DMS114 treated with DMSO at 0.1 percent for 48 hours (cell line): ENCODE data around the gene ATP2B2.

ENCODE experiments used
- DNase-seq: peaks from one replicate; lab custom pipeline; 2025; ENCODE audit not compliant: unreplicated experiment; lab: John Stamatoyannopoulos, UW

ATP2B2 gene

DNA sequence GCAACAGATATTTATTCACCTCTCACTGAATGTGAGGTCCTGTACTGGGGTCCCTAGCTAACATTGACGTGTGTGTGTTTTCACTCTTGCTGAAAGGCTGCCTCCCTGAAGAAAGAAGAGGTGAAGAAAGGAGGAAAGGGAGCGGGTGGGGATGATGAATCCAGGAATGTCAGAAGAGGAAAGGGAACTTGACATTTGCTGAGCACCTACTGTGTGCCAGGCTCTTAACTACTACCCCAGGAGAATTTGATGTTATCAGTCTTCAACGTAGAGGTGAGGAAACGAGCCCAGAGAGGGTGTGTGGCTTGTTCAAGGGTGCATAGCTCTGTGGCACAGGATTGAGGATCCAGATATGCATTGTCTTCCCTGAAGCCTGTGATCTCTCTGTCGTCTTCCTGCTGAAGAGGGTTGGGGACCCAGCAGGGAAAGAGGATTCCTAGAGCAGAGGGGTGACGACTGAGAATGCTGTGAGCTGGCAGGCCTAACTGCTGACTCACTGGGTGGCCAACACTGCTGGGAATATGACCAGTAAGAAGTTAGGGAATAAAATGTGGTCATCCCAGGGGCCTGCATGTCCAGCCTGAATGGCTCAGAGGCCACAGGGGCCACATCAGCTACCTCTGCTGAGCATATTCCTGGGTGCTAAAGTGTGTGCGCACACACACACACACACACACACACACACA lies 6.6 kb upstream of the ATP2B2 start:
- DNase-seq = no peak

DNA sequence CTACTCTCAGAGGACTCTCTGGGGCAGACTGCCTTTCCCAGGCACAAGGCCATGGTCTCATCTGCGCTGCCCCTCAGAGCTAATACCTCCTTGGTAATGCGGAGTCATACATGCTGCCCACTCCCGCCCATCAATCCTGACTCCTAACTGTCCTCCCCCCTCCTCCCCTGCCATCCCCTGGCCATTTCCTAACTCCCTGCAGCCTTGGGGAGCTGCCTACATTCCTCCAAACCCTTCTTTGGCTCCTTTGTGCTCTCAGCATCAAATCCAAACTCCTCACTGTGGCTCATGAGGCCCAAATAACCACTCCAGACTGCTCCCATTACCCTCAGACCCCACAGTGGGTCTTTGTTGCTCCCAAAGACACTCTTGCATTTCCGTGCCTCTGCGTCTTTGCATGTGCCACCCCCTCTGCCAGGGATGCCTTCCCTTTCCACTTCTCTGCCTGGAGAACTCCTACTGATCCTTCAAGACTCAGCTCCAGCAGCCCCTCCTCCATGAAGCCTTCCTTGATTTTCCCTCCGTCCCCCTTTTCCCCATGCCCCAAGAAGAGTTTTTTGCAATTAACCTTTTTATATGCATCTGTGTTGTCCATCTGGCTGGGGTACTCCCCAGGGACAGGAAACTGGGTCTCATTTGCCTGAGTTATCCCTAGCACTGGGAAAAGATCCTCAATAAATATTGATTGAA lies 5.5 kb upstream of the ATP2B2 start:
- DNase-seq = no peak

DNA sequence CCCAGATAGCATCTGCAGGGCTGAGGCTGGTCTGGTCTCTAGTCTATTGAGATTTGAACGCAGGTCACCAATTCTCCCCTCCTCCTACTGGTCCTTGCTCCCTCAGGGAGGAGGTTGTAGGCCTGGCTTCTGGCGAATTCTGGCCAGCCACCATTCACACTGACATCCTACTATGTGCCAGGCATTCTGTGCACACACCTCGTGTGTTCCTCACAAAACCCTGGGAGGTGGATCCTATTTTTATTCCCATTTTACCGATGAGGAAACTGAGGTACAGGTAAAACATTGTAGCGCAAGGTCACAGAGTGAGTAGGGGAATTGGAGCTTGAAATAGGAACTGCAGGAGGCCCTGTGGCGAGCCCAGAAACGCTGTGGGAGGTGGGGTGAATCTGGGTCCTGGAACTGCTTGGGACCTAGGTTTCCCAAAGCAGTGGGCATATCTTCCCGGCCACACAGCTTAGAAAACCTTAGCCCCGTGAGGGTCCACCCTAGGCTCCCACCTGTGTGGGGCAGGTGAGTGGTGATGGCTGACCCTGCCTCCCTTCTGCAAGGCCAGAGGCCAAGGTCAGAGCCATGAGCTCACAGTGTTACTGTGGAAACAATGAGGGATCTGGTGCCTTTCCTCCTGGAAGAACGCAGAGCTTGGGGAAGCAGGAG lies 4.8 kb upstream of the ATP2B2 start:
- no peak for DNase-seq

DNA sequence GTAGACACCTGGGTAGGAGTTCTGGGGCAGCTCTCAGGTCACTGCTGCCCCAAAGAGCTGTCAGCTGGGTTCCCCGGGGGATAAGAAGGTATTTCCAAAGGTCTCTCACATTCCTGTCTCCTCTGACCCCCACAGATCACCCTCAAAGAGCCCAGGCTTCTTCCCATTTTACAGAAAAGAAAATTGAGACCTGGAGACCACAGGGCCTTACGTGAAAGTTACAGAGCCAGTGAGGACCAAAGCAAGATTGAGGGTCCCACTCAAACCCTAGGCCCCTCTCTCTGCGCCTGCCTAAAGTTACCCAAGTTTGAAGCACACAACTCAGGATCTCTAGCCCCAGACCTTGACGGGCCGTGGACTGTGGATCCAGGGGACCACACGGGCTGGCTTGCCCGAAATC lies 3.9 kb upstream of the ATP2B2 start:
- no peak for DNase-seq

DNA sequence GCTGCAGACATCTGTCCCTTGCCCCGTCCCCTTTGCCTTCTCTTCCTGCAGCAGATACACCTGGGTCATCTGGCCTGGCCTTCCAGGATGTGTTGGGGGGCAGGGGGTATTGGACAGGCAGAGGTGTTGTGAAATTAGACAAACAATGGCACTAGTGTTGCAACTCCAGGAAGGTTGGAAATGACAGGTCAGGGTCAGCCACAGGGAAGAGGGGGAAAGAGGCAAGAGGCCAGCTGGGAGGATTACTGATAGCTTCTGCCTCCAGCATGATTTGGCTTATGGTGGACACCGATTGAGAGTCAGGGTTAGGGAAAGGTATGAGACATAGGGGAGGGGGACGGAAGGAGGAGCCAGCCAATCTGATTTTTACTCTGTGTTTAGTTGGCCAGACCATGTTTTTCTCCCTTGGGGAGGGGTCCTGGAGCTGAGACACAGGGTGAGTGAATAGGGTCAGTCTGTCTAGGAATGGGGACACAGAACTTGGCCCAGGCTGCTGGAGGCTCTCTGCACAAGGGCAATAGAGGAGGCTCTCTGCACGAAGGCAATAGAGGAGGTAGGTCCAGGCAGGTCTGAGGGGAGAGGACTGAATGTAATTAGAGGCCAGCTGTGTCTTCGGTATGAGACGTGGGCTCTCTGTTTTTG lies 3.4 kb upstream of the ATP2B2 start:
- no peak for DNase-seq

DNA sequence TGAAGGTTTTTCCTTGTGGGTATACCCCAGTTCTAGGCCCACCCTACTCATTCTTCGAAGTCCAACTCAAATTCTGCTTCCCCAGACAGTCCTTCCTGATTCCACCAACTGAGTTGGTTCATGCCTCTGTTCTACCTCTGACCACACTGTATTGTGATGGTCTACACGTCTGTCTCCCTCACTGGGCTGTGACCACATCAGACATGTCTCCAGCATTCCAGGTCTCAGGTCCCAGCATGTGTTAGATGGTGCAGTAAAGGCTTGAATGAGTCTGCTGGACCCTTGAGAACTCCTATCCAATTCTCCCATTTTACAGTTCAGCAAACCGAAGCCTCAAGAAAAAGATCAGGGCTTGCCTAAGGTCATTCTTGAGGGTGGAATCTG lies 2.8 kb upstream of the ATP2B2 start:
- DNase-seq = no peak

DNA sequence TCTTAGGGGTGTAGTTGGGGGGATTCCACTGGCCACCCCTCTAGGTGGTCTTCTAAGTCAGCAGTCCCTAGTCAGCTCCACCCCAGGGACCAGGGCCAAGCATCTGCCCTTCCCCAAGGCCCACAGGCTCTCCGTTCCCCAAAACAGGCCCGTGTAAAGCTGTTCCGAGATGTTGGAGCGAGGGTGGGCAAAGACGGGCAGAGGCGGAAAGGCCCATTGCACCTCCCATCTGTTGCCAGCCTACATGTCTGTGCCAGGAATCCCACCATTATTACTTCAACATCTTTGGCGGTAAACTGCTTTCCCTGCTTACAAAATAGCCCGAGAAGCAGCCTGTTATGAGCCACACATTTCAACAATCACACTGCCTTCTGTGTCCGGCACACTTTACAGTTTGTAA lies 1.9 kb upstream of the ATP2B2 start:
- no peak for DNase-seq

DNA sequence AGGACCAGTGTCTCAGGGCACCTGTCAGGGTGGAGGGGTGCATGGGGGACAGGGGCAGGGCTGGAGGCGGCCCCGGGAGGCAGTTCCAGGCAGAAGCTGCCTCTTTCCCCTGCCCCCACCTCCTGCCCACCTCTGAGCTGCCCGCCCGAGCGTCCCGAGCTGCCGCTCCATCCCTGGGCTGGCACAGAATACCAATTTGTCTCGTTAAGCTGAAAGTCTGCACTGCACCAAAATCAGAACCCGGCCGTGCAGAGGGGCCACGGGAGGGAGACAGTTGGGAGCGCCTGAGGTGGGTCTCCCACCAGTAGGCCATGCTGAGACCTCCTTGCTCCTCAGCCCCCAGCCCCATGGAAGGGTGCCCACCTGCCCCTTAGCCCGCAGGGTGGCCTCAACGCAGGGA lies 1.3 kb upstream of the ATP2B2 start:
- DNase-seq = no peak

DNA sequence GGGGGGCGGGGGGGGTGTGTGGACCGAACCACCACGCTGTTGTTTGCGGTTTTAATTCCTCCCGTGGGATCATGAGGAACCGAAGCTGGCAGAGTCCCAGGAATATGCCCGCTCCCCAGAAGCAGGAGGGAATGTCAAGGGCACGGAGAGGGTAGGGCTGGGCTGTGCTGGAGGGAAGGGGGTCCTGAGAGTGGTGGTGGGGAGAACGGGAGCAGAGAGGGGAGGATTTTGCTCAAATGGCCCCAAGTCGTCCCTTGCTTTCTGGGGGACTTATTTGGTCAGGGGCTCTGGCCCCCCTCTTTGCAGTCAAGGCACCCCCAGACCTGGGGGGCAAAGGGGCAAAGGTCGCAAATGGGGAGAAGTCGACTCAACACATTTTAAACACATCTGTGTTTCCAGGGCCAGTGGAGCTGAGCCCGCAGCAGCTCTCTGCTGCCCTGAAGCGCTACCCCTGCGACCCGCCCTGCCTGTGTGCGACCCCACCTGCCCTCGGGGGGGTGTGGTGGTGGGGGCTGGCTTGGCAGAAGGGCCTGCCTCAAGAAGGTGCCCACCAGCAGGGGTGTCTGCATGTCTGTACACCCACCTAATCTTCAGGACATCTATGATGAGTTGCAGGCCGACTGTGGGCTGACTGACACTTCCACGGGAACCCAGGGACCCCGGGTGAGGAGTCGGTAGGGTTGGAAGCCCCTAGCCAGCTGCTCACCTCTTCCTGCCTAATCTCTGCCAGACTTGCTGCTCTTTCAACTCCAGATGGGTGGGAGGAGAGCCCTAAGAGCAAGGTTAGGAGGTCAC lies 602 bp upstream of the ATP2B2 start:
- no peak for DNase-seq

DNA sequence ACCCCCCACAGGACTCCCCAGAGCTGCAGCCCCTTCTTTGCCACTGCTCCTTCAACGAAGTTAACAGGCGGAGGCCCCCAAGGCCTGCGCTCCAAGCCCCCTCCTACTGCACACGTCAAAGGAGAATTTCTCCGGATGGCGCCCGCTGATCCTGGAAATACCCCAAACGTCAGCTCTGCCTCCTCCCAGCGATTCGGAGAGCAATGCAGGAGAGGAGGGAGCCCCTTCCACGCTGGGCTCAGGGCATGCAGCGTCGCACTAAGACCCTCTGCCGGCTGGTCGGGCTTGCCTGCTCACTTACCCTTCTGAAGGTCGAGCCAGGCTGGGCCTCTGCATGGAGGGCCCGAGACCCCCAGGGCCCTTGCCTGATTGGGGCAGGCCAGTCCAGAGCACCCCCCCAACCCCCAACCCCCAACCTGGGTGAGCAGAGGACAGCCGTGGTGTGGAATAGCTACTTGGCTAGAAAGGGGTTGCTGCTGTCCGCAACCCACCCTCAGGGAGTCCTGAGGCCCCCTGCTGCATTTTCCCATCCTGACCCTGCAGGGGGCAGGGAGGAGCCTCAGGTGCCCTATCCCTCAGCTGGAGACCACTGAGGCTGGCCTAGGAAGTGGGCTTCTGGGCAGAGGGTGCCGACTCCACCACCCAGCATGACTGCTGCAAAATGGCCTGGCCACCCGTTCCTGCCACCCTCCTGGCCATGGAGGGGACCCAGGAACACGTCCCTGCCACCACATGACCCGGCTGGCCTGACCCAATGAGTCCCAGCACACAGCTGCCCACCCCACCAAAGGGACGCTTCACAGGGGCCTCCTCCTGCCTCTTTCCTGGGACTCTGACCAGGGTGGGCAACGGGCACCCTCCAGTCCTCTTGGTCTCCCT lies 976 bp downstream of the ATP2B2 start:
- DNase-seq = no peak

DNA sequence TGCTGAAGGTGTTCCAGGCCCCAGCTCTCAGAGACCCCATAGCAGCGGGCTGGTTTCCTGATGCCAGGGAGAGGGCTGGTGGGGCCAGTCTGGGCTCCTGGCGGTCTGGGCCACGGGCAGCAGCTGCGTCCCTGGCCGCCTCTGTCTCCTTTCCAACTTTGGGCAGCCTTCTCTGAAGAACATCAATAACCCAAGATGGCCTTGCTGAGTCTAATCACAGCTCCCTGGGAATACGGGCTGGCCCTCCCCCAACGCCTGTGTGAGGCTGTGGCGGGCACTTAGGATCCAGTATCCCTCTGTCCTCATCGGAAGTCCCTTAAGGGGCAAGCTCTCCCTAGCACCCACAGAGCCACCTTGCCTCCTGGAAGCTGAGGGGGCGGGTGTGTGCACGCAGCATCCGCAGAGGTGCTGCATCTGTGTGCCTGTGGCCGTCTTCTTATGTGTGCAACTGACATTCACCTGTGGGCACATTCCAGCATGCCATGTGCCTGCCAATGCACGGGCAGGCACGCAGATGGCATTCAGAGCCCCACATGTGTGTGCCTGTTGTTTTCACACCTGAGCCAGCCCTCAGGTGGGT lies 2.1 kb downstream of the ATP2B2 start:
- no peak for DNase-seq

DNA sequence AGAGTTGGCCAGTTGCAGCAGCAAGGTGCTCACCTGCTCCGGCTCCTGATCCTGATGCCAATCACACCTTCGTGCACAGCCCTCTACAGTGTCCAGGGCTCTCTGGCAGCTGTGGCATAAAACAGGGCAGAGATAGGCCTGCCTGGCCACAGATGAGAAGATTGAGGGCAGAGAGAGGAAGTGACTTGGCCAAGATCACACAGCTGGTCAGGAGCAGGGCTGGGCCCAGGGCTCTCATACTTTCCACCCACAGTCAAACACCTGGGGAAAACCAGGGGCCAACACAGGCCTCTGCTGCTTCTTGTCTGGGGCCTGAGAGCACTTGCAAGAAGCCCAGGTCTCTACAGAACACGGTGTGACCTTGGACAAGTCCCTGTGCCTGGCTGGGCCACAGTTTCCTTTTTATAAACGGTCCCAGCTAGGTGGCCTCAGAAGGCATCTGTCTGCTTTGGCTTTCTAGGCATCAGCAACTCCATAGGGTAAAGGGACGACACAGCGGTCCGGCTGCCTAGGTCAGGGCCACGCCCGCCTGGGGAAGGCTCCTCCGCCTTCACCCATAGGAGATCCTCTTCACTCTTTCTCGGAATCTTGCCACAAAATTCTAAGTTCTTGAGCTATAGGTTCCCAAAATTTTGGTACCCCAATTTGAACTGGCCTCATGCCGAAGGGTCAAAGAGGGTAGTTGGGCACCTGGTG lies 3.1 kb downstream of the ATP2B2 start:
- DNase-seq = no peak

DNA sequence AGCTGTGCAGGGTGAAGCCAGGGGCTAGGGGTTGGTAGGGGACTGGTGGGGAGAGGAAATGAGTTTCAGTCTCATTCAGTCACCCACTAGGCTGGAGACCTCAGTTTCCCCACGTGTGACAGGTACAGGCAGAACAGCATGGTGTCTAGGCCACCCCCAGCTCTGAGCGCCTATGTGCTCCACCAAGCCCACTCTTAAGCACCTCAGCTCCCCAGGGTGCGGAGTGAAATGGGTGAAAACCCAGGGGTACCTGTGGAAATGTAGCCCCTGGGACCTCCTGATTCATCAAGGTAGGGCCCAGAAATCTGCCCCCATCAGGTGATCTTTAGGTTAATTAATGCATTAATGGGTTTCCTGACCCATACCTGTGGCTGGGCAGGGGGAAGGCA lies 3.7 kb downstream of the ATP2B2 start:
- DNase-seq = no peak

DNA sequence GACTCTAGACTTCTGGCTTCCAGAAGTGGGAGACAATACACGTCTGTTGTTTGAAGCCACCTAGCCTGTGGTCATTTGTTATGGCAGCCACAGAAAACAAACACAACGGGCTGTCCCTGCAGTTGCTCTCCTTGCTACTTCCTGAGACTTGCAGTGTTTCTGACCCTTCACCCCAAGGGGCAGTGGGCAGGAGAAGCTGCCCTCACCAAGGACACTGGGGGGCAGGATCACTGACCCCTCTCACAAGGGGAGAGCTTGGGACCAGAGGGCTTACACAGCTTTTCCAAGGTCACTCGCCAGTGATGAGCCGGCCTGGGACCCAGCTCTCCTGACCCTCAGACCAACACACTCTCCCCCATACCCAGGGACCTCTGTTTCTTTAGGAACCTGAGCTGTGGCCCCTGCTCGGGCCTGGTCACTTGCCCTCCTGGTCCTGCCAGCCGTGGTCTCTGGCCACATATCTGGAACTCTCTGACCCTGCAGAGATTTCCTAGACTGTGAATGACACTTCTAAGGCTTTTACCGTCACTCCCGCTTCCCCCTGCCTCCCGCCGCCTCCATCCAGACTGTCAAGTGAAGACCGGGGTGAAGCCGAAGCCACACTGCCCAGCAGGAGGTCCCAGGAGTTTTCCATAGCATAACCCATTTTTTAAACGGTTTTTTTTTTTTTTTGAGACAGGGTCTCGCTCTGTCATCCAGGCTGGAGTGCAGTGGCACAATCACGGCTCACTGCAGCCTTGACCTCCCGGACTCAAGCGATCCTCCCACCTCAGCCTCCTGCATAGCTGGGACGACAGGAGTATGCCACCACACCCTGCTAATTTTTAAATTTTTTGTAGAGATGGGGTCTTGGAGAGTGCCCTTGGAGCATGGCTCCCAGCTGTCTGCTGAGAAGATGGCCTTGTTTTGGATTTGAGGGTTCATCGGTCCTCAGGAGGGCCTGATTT lies 4.4 kb downstream of the ATP2B2 start:
- DNase-seq = no peak

DNA sequence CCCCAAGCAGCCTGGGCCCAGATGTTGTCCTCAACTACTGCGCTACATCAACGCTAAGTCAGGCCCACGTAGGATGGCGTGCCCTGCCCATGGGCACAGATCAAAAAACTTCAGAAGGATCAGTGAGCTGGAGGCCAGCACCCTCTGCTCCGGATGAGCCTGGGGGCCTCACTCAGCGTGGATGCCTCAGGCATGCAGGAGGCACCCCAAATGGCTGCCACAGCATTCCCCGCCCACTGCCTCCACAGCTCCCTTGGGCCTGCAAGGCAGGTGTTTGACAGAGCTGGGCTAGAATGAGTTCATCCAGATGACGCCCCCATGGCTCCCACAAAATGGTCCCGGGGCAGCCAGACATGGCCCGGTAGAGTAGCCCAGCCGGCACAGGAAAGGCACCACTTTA lies 7.1 kb downstream of the ATP2B2 start:
- no peak for DNase-seq

DNA sequence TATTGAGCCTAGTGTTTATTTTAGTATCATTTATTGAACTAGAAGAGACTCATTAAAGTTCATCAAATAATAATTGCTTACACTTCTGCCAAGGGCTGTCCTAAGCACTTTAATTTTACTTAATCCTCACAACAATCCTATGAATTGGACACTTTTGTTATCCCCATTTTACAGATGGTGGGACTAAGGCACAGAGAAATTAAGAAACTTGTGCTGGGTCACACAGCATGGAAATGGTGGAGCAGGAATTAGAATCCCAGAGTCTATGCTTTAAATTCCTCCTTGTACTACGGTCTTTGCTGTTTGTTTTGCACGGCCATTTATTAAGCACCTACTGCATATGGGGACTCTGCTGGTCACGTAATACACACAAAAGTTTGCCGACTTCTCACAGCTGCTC lies 7.9 kb downstream of the ATP2B2 start:
- no peak for DNase-seq

DNA sequence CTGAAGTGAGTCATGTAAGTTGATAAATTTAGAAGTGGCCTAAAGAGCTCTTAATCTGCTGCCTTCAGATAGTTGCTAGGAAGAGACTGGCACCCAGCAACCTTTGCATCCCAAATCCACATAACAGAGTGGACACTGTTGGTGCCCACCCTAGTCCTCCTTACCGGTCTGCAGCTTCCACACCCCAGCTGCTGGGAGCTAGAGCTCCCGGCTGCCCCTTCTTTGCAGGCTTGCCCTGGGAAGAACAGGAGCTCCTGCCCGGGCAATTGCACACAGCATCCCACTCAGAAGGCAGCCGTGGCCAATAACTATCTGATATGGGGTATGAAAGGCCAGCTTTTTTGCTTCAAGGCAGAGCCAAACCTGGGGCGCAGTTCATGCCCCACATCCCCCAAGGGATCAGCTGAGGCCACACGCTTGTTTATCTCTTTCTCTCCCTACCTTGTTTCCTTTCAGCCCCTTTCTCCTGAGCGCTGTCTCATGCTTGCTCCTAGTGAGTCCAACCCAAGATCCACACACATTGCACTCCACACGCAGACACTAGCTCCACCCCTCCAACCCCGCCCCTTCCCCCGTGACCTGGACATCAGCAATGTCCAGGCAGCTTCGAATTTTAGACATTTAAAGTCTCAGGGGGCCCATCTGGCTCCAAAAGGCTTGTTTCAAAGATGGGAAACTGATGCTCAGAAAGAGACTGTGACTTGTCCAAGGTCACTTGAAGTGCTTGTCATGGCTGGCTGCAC lies 9.1 kb downstream of the ATP2B2 start:
- DNase-seq = no peak

DNA sequence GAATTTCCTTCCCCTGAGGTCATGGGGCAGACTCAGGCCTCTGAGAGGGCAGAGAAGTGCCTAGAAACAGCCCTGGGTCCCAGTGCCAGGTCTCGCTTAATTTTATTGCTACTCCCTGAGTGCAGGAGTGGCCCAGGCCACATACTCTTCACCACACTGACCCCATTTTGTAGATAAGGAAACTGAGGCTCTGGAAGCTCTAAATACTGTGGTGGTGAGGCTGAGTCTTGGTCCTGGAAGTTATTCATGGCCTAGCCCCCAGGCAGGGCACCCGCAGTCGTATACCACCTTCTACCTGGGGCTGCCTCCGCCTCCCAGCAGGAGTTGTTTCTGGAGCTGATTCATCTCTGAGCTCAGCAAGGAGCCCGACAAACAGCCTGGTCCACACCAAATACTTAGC lies 9.8 kb downstream of the ATP2B2 start:
- DNase-seq = no peak
